ENCODE measurements around the gene CRACDL.

Gene CRACDL

DNA sequence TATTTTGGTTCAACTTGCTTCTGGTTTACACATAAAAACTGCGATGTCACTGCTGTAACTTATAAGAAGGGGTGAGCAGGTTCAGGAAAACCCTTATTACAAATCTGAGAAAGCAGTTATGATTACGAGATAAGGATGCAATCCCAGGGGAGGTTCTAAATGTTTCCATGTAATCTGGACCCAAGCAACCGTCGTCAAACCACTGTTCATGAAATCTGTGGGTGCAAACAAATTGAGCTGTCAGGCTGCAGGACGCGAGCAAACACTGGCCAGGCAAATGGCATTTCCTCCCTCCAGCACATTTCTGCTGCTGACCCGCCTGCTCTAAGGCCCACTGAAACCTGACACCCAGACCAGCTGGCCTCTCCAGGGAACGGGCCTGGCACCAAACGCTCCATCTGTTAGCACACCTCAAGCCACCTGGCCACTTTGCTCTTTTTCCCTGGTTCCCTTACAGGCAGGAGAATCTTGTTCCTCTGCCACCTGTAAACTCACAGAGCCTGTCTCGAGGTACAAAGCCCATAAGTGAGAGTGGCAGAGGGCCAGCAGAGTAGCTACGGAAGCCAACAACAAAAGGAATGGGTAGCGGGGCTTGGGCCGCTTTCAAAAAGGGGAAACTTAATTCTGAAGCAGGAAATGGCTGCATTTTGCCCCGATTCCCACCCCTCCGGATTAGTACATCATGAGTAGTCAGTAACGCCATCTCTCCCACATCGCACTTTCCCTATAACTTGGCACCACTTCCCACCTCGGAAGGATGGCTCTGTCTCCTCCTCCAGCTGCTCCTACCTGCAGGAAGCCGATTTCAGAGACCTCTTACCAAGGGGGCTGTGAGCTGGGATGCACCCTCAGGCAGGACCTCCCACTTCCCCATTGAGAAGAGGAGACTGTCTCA is 26.5 kb downstream of the CRACDL start:
- Histone ChIP-seq H2BK12ac (ENCODE audit: low read length) (no peak overlapping the region), H3K27me3 (ENCODE audit: control insufficient read depth in 3 of 3, insufficient read depth in 3 of 3, low read depth in 1 of 3, low read length in 3 of 3) (peaks cover 0 to 4% (median 0%) of the 10 kb centered on the region in 3 experiments), H2AFZ (ENCODE audit: low read length) (peak overlapping the region; percentile 83), H3K27ac (replicated peaks; ENCODE audit: low read length) (no peak overlapping the region), H3K23ac (ENCODE audit: low read depth, low read length, poor library complexity) (no peak overlapping the region), H3K36me3 (replicated peaks in 1 of 2; ENCODE audit: control insufficient read depth in 2 of 2, insufficient read depth in 2 of 2, low read length in 2 of 2) (no peaks in the 10 kb centered on the region), H4K8ac (ENCODE audit: low read depth, low read length) (no peak overlapping the region), H3K18ac (ENCODE audit: low read length) (peak overlapping the region; percentile 53), H3K9ac (ENCODE audit: low read depth, low read length, poor library complexity) (no peak overlapping the region), H4K91ac (ENCODE audit: low read depth, low read length, poor library complexity) (no peak overlapping the region), H3K4me1 (ENCODE audit: control insufficient read depth in 2 of 2, insufficient read depth in 1 of 2, low read depth in 1 of 2, low read length in 2 of 2) (peaks cover 11 to 13% of the 10 kb centered on the region in 2 donors), H2BK5ac (ENCODE audit: low read length) (no peak overlapping the region), H3K4ac (ENCODE audit: low read length) (no peak overlapping the region), H2AK5ac (ENCODE audit: low read depth, low read length) (no peak overlapping the region), H3K14ac (ENCODE audit: low read length) (no peak overlapping the region), H2BK15ac (ENCODE audit: low read length) (no peak overlapping the region), H3K79me1 (ENCODE audit: low read depth, low read length) (no peaks in the 10 kb centered on the region), H3K4me2 (ENCODE audit: insufficient read depth, low read length, poor library complexity, severe bottlenecking) (peak overlapping the region; percentile 47), H3K9me3 (replicated peaks in 1 of 2; ENCODE audit: control insufficient read depth in 2 of 2, insufficient read depth in 1 of 2, low read depth in 1 of 2, low read length in 2 of 2) (no peaks in the 10 kb centered on the region), H3K4me3 (ENCODE audit: low read length in 2 of 2) (no peak overlapping the region), H2BK120ac (ENCODE audit: low read depth, low read length) (no peak overlapping the region)
- no CpG with 5 or more reads among the region's 19 CpGs for WGBS, 2 donors (ENCODE audit: extremely low coverage in 2 of 2, insufficient read length in 2 of 2, insufficient replicate concordance in 1 of 2)
- peak; percentile 41 for DNase-seq (ENCODE audit: low spot score)

DNA sequence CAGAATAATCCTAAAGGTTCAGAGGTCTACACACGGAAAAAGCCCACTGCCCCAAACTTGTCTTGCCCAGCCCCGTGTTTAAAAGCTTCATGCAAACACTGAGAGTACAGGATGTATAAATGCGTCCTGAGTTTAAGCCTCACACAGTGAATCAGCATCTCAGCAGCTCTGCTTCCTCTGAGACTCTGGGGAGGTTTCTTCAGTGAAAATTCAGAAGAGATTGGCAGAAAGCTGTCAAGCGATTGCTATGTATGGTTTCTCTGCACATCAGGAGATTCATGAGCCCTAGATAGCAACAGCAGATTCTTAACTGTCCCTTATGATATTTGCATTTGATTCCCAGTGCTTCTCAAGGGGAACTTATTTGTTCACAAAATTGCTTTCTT is 27.1 kb downstream of the CRACDL start:
- H3K36me3 ChIP-seq (replicated peaks in 1 of 2; ENCODE audit: control insufficient read depth in 2 of 2, insufficient read depth in 2 of 2, low read length in 2 of 2): no peaks in the 10 kb centered on the region
- H2BK120ac ChIP-seq (ENCODE audit: low read depth, low read length): no peak overlapping the region
- H2BK12ac ChIP-seq (ENCODE audit: low read length): no peak overlapping the region
- H2BK15ac ChIP-seq (ENCODE audit: low read length): no peak overlapping the region
- no peak overlapping the region for H4K91ac ChIP-seq (ENCODE audit: low read depth, low read length, poor library complexity)
- no CpG with 5 or more reads among the region's 4 CpGs for WGBS, 2 donors (ENCODE audit: extremely low coverage in 2 of 2, insufficient read length in 2 of 2, insufficient replicate concordance in 1 of 2)
- DNase-seq (ENCODE audit: low spot score): no peak
- H3K27ac ChIP-seq (replicated peaks; ENCODE audit: low read length): no peak overlapping the region
- H3K4ac ChIP-seq (ENCODE audit: low read length): no peak overlapping the region
- H2BK5ac ChIP-seq (ENCODE audit: low read length): no peak overlapping the region
- no peak overlapping the region for H3K4me3 ChIP-seq (ENCODE audit: low read length in 2 of 2)
- peak overlapping the region; percentile 83 for H2AFZ ChIP-seq (ENCODE audit: low read length)
- no peak overlapping the region for H2AK5ac ChIP-seq (ENCODE audit: low read depth, low read length)
- no peak overlapping the region for H3K9ac ChIP-seq (ENCODE audit: low read depth, low read length, poor library complexity)
- peaks cover 11 to 13% of the 10 kb centered on the region in 2 donors for H3K4me1 ChIP-seq (ENCODE audit: control insufficient read depth in 2 of 2, insufficient read depth in 1 of 2, low read depth in 1 of 2, low read length in 2 of 2)
- no peak overlapping the region for H3K14ac ChIP-seq (ENCODE audit: low read length)
- peaks cover 0 to 4% (median 0%) of the 10 kb centered on the region in 3 experiments for H3K27me3 ChIP-seq (ENCODE audit: control insufficient read depth in 3 of 3, insufficient read depth in 3 of 3, low read depth in 1 of 3, low read length in 3 of 3)
- H3K23ac ChIP-seq (ENCODE audit: low read depth, low read length, poor library complexity): no peak overlapping the region
- H3K18ac ChIP-seq (ENCODE audit: low read length): no peak overlapping the region
- no peaks in the 10 kb centered on the region for H3K79me1 ChIP-seq (ENCODE audit: low read depth, low read length)
- H3K4me2 ChIP-seq (ENCODE audit: insufficient read depth, low read length, poor library complexity, severe bottlenecking): no peak overlapping the region
- no peak overlapping the region for H4K8ac ChIP-seq (ENCODE audit: low read depth, low read length)
- no peaks in the 10 kb centered on the region for H3K9me3 ChIP-seq (replicated peaks in 1 of 2; ENCODE audit: control insufficient read depth in 2 of 2, insufficient read depth in 1 of 2, low read depth in 1 of 2, low read length in 2 of 2)

DNA sequence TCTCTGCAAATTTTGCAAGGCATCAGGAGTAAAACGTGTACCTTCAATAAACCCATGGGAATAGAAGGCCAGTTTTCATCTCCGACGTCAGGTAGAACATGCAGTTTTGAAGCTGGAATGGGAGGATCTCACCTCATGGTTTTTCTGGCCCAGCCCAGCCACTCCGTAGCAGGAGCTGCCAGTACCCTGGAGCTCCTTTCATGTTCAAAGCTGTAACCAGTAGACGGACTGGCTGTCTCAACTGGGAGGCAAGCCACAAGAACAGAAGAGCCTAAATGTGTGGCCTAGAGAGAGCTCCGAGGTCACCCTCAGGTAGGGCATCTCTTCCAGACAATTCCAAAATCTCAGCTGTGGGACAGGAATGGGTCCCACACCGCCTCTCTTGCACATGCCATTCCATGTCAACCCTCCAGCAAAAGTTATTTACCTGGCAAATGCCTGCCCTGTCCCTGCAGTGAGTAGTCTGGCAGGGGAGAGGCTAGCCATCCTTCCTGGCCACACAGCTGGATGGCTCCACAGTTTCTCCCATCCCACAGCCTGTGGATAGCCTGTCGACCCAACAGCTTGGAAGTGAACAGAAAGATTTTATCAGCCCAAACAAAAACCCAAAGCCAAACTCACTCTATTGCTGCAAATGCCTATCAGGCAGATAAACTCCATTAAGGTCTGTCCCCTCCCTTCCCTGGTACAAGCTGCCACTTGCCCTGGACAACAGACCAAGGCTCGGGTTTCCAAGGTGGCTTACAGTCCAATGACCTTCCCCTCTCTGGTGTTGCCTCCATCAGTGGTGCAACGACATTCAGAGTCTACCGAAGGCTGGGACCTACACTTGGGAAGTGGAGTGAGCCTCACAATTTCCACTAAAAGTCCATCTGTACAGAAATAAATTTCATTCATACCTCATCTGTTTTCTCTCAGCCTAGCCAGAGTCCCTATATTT is 27.8 kb downstream of the CRACDL start:
- Histone ChIP-seq H2AK5ac (ENCODE audit: low read depth, low read length) (no peak overlapping the region), H3K4me2 (ENCODE audit: insufficient read depth, low read length, poor library complexity, severe bottlenecking) (no peak overlapping the region), H3K27me3 (ENCODE audit: control insufficient read depth in 3 of 3, insufficient read depth in 3 of 3, low read depth in 1 of 3, low read length in 3 of 3) (peaks cover 0 to 4% (median 0%) of the 10 kb centered on the region in 3 experiments), H2AFZ (ENCODE audit: low read length) (no peak overlapping the region), H3K4me3 (ENCODE audit: low read length in 2 of 2) (no peak overlapping the region), H3K14ac (ENCODE audit: low read length) (no peak overlapping the region), H3K4me1 (ENCODE audit: control insufficient read depth in 2 of 2, insufficient read depth in 1 of 2, low read depth in 1 of 2, low read length in 2 of 2) (peaks cover 9 to 13% of the 10 kb centered on the region in 2 donors), H4K91ac (ENCODE audit: low read depth, low read length, poor library complexity) (no peak overlapping the region), H3K27ac (replicated peaks; ENCODE audit: low read length) (no peak overlapping the region), H3K23ac (ENCODE audit: low read depth, low read length, poor library complexity) (no peak overlapping the region), H3K18ac (ENCODE audit: low read length) (no peak overlapping the region), H2BK5ac (ENCODE audit: low read length) (no peak overlapping the region), H3K9ac (ENCODE audit: low read depth, low read length, poor library complexity) (no peak overlapping the region), H3K36me3 (replicated peaks in 1 of 2; ENCODE audit: control insufficient read depth in 2 of 2, insufficient read depth in 2 of 2, low read length in 2 of 2) (no peaks in the 10 kb centered on the region), H2BK15ac (ENCODE audit: low read length) (no peak overlapping the region), H4K8ac (ENCODE audit: low read depth, low read length) (no peak overlapping the region), H3K79me1 (ENCODE audit: low read depth, low read length) (no peaks in the 10 kb centered on the region), H3K9me3 (replicated peaks in 1 of 2; ENCODE audit: control insufficient read depth in 2 of 2, insufficient read depth in 1 of 2, low read depth in 1 of 2, low read length in 2 of 2) (no peaks in the 10 kb centered on the region), H2BK12ac (ENCODE audit: low read length) (no peak overlapping the region), H3K4ac (ENCODE audit: low read length) (no peak overlapping the region), H2BK120ac (ENCODE audit: low read depth, low read length) (no peak overlapping the region)
- no CpG with 5 or more reads among the region's 11 CpGs for WGBS, 2 donors (ENCODE audit: extremely low coverage in 2 of 2, insufficient read length in 2 of 2, insufficient replicate concordance in 1 of 2)
- no peak for DNase-seq (ENCODE audit: low spot score)

DNA sequence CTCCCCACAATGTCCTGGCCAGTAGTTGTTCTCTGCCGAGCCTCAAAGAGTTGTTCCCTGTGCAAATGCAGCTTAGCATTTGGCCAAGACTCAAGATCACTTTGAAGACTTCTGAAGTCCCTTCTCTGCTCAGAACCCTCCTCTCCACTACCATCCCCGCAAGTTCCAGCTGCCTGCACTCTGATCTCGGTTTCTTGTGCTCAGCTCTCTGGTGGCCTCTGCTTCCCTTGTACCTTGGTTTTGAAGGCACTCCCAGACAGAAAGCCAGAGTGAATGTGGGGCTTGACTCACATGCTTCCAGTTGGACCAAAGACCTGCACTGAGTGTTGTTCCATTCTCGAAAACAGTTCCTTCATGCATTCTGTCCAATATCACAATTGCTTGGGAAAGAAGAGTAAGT is 28.6 kb downstream of the CRACDL start:
- no peak overlapping the region for H2BK5ac ChIP-seq (ENCODE audit: low read length)
- H4K8ac ChIP-seq (ENCODE audit: low read depth, low read length): no peak overlapping the region
- H3K4ac ChIP-seq (ENCODE audit: low read length): no peak overlapping the region
- H4K91ac ChIP-seq (ENCODE audit: low read depth, low read length, poor library complexity): no peak overlapping the region
- no peak overlapping the region for H3K27ac ChIP-seq (replicated peaks; ENCODE audit: low read length)
- no peak overlapping the region for H3K18ac ChIP-seq (ENCODE audit: low read length)
- H3K4me2 ChIP-seq (ENCODE audit: insufficient read depth, low read length, poor library complexity, severe bottlenecking): no peak overlapping the region
- WGBS, 2 donors (ENCODE audit: extremely low coverage in 2 of 2, insufficient read length in 2 of 2, insufficient replicate concordance in 1 of 2): no CpG with 5 or more reads among the region's 4 CpGs
- H3K14ac ChIP-seq (ENCODE audit: low read length): no peak overlapping the region
- H3K23ac ChIP-seq (ENCODE audit: low read depth, low read length, poor library complexity): no peak overlapping the region
- H2BK15ac ChIP-seq (ENCODE audit: low read length): no peak overlapping the region
- H3K9ac ChIP-seq (ENCODE audit: low read depth, low read length, poor library complexity): no peak overlapping the region
- H2BK12ac ChIP-seq (ENCODE audit: low read length): no peak overlapping the region
- no peak overlapping the region for H3K4me3 ChIP-seq (ENCODE audit: low read length in 2 of 2)
- H3K9me3 ChIP-seq (replicated peaks in 1 of 2; ENCODE audit: control insufficient read depth in 2 of 2, insufficient read depth in 1 of 2, low read depth in 1 of 2, low read length in 2 of 2): no peaks in the 10 kb centered on the region
- no peak overlapping the region for H2AFZ ChIP-seq (ENCODE audit: low read length)
- peaks cover 0 to 4% (median 0%) of the 10 kb centered on the region in 3 experiments for H3K27me3 ChIP-seq (ENCODE audit: control insufficient read depth in 3 of 3, insufficient read depth in 3 of 3, low read depth in 1 of 3, low read length in 3 of 3)
- DNase-seq (ENCODE audit: low spot score): no peak
- H3K36me3 ChIP-seq (replicated peaks in 1 of 2; ENCODE audit: control insufficient read depth in 2 of 2, insufficient read depth in 2 of 2, low read length in 2 of 2): no peaks in the 10 kb centered on the region
- H3K79me1 ChIP-seq (ENCODE audit: low read depth, low read length): no peaks in the 10 kb centered on the region
- H2BK120ac ChIP-seq (ENCODE audit: low read depth, low read length): no peak overlapping the region
- no peak overlapping the region for H2AK5ac ChIP-seq (ENCODE audit: low read depth, low read length)
- peaks cover 9 to 13% of the 10 kb centered on the region in 2 donors for H3K4me1 ChIP-seq (ENCODE audit: control insufficient read depth in 2 of 2, insufficient read depth in 1 of 2, low read depth in 1 of 2, low read length in 2 of 2)

All from neuronal stem cell (in vitro differentiated cells).